Measurements from ENCODE around the gene RGS6. TPM values are rescaled to one million over a fixed set of nuclear protein-coding genes. Genes with fewer than 3 reads are reported as not detected.

RGS6 gene
- total and polyA plus RNA-seq, 2 experiments from 2014 or later: 0.86 to 0.95 TPM

DNA sequence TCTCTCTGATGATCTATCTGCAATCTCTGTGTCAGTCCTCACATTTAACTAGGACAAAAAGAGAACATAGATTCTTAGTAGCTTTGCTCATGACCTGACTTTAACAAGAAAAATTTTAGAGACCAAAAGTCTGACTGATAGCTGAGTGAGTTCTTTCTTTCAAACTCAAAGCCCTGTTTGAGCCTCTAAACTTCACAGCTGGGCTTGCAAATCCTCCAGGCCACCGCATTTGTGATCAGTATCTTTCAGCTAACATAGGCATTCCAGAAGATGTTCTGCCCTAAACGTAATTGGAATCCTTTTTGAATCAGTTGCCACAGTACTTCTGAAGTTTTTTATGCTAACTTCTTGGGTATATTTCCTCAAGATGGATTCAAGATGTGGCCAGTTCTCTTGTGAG, 502.6 kb downstream of the RGS6 start:
- no peak for DNase-seq (ENCODE audit: low read depth in 1 of 2, low spot score in 1 of 2)
- TF ChIP-seq, protein P1, sequence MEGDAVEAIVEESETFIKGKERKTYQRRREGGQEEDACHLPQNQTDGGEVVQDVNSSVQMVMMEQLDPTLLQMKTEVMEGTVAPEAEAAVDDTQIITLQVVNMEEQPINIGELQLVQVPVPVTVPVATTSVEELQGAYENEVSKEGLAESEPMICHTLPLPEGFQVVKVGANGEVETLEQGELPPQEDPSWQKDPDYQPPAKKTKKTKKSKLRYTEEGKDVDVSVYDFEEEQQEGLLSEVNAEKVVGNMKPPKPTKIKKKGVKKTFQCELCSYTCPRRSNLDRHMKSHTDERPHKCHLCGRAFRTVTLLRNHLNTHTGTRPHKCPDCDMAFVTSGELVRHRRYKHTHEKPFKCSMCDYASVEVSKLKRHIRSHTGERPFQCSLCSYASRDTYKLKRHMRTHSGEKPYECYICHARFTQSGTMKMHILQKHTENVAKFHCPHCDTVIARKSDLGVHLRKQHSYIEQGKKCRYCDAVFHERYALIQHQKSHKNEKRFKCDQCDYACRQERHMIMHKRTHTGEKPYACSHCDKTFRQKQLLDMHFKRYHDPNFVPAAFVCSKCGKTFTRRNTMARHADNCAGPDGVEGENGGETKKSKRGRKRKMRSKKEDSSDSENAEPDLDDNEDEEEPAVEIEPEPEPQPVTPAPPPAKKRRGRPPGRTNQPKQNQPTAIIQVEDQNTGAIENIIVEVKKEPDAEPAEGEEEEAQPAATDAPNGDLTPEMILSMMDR (IDR thresholded peaks at IDR 0.05; ENCODE audit: low read depth, low read length): no peak
- Histone ChIP-seq H3K27me3 (no peaks in the 10 kb centered on the region), H3K4me3 (no peak overlapping the region), H3K27ac (no peak overlapping the region), H3K9me3 (ENCODE audit: low read depth) (no peaks in the 10 kb centered on the region), H3K4me1 (ENCODE audit: low read depth) (no peaks in the 10 kb centered on the region), H3K36me3 (no peaks in the 10 kb centered on the region)

DNA sequence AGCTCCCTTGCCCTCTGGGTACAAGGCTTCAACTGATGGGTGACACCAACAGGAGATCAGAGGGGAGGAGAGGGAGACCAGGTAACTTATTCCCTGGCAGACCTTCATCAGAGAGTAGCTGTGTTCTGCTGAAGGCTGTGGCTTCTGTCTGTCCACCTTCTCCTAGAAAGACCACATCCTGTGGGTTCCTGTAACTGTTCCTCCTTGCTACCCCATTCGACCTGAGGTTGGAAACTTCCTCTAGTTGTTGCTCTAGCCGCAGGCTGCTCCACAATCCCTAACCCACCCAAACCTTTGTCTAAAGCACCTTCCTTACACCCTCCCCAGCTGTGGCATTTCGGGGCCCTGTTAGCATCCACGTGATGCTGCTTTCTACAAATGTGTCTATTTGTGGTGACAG, 507.5 kb downstream of the RGS6 start:
- DNase-seq (ENCODE audit: low read depth in 1 of 2, low spot score in 1 of 2): no peak
- H3K9me3 ChIP-seq (ENCODE audit: low read depth): no peaks in the 10 kb centered on the region
- H3K27me3 ChIP-seq: no peaks in the 10 kb centered on the region
- TF ChIP-seq, protein P1 (IDR thresholded peaks at IDR 0.05; ENCODE audit: low read depth, low read length): no peak
- H3K36me3 ChIP-seq: no peaks in the 10 kb centered on the region
- H3K4me3 ChIP-seq: no peak overlapping the region
- no peak overlapping the region for H3K27ac ChIP-seq
- H3K4me1 ChIP-seq (ENCODE audit: low read depth): no peaks in the 10 kb centered on the region

DNA sequence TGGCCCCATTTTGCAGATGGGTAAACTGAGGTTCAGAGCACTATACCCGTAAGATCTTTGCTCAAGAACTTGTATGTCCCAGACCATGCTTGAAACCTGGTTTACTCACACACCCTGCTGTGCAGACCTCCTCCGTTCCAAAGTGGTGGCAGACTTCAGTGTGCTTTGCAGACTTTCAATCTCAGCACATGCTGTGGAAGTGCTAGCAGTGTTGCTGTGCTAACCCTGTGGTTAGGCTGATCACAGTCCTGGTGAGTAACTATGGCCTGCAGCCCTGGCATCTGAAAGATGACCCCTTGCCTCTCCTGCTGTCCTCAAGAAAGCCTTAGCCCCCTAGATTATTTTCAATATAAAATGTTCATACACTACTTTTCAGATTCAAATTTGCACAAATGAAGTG, 511.0 kb downstream of the RGS6 start:
- H3K9me3 ChIP-seq (ENCODE audit: low read depth): no peaks in the 10 kb centered on the region
- no peaks in the 10 kb centered on the region for H3K4me1 ChIP-seq (ENCODE audit: low read depth)
- no peak overlapping the region for H3K27ac ChIP-seq
- no peaks in the 10 kb centered on the region for H3K27me3 ChIP-seq
- TF ChIP-seq, protein P1 (IDR thresholded peaks at IDR 0.05; ENCODE audit: low read depth, low read length): no peak
- H3K4me3 ChIP-seq: no peak overlapping the region
- no peak for DNase-seq (ENCODE audit: low read depth in 1 of 2, low spot score in 1 of 2)
- no peaks in the 10 kb centered on the region for H3K36me3 ChIP-seq

DNA sequence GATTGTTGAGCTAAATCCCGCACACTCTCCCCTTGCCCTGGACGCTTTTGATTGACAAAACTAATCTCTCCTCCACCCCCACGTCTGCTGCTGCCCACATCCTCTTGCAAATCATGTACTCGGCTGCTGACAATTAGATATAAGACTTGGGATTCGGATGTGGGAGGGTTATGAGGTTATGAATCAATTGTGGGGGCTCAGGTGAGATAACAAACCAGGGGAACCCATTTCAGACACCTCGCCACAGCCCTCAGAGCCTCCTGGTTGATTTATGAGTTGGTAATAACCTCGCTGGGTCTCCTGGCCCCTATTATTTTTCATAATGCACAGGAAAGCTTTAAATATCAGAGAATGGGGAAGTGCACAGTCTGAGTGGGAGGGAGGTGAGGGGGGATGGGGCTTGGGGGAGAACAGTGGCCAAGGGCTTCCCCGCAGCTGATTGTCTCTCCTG, 511.8 kb downstream of the RGS6 start:
- DNase-seq (ENCODE audit: low read depth in 1 of 2, low spot score in 1 of 2): no peak
- no peak overlapping the region for H3K27ac ChIP-seq
- TF ChIP-seq, protein P1 (IDR thresholded peaks at IDR 0.05; ENCODE audit: low read depth, low read length): no peak
- no peaks in the 10 kb centered on the region for H3K36me3 ChIP-seq
- no peaks in the 10 kb centered on the region for H3K27me3 ChIP-seq
- no peak overlapping the region for H3K4me3 ChIP-seq
- H3K9me3 ChIP-seq (ENCODE audit: low read depth): no peaks in the 10 kb centered on the region
- peaks cover 3% of the 10 kb centered on the region for H3K4me1 ChIP-seq (ENCODE audit: low read depth)

DNA sequence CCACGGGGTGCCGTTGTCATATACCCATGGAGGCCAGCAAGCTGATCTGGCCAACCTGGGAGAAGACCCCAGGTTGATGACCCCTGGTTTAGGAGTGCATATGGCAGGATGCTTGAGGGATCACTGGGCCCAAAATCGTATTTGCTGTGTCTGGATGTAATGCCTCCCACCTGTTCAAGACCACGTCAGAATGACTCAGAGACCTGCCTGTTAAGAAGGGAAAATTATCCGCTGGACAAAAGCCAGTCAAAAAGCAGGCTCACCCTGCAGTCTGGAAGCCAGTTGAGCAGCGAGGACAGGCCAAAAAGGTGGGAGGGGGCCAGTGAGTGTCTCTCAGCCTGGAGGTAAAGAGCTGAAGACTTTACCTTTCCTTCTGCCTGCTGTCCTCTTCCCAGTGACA, 512.5 kb downstream of the RGS6 start:
- Histone ChIP-seq H3K27me3 (no peaks in the 10 kb centered on the region), H3K4me1 (ENCODE audit: low read depth) (peaks cover 4% of the 10 kb centered on the region), H3K36me3 (no peaks in the 10 kb centered on the region), H3K9me3 (ENCODE audit: low read depth) (no peaks in the 10 kb centered on the region), H3K27ac (no peak overlapping the region), H3K4me3 (no peak overlapping the region)
- DNase-seq (ENCODE audit: low read depth in 1 of 2, low spot score in 1 of 2): no peak
- TF ChIP-seq, protein P1 (IDR thresholded peaks at IDR 0.05; ENCODE audit: low read depth, low read length): no peak

DNA sequence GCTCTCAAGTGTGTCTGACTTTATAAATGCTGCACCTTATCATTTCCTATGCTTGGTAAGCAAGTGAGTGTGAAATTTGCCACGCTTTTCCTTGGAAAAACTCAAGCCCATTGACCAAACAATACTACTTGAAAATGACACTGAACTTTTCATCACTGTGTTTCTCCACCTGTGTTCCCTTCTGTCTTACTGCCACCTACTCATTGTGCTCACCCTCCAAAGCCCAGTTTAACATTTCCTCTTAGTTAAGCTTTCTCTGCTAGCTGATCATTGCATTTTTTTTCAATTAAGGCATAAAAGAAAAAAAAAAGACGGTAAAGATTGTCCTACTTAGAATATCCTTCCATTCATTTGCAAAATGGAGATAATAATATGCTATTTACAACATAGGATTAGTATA, 516.0 kb downstream of the RGS6 start:
- TF ChIP-seq, protein P1 (IDR thresholded peaks at IDR 0.05; ENCODE audit: low read depth, low read length): no peak
- Histone ChIP-seq H3K4me3 (no peak overlapping the region), H3K27ac (no peak overlapping the region), H3K9me3 (ENCODE audit: low read depth) (no peaks in the 10 kb centered on the region), H3K27me3 (no peaks in the 10 kb centered on the region), H3K36me3 (no peaks in the 10 kb centered on the region), H3K4me1 (ENCODE audit: low read depth) (peaks cover 4% of the 10 kb centered on the region)
- DNase-seq (ENCODE audit: low read depth in 1 of 2, low spot score in 1 of 2): no peak

Data from cardiac muscle cell (in vitro differentiated cells and primary cell).